HepG2 (cell line): ENCODE measurements around the gene ZFYVE21. TPM values are rescaled to one million over a fixed set of nuclear protein-coding genes. Genes with fewer than 3 reads are reported as not detected.

ENCODE experiments used
- ATAC-seq: fragments of 200-7000 bp; cut with Tn5 transposase; 3 replicates; pipeline ENCODE4 v1.9.1; 2020; ENCODE audit warnings: mild to moderate bottlenecking, moderate library complexity
- BruUV-seq: library from RNA; stranded (reverse); fragments of 400-500 nt; replicated peaks from 2 replicates; lab custom pipeline; 2021; lab: Mats Ljungman, UMichigan
- CTCF ChIA-PET: fragments of 300-600 bp; formaldehyde crosslinking; extraction: SDS; loops from one replicate; lab custom pipeline; 2021; ENCODE audit warnings: low total read pairs, inconsistent platforms, low intra/inter-chr PET ratio; lab: Yijun Ruan, JAX
- POLR2A ChIA-PET: fragments of 350-600 bp; sonication (Branson Sonifier 250); formaldehyde crosslinking; loops from one replicate; lab custom pipeline; 2020; ENCODE audit warnings: antibody characterized with exemption, inconsistent platforms; lab: Yijun Ruan, JAX
- DNase-seq: peaks from one replicate; pipeline ENCODE4 v3.0.0-alpha.2; 2015; ENCODE audit warnings: low spot score
- FAIRE-seq: peaks from 3 replicates; lab custom pipeline; 2011; peaks lifted over from hg19 to GRCh38; lab: Jason Lieb, UNC
- H2AFZ ChIP-seq: one replicate; pipeline ENCODE4 v1.6.1; 2011; ENCODE audit warnings: low read length, inconsistent platforms
- H3K27ac ChIP-seq: fragments of 300-600 bp; 3 replicates; pipeline ENCODE4 v1.8.0; 2011; ENCODE audit warnings: mixed run types, mild to moderate bottlenecking, mixed read lengths, low read length, inconsistent platforms; ENCODE audit not compliant: insufficient read depth; ENCODE audit errors: extremely low read length
- H3K27me3 ChIP-seq, 2 experiments: fragments of 200-600 bp in 1 of 2; 2 replicates in 1 of 2; 3 replicates in 1 of 2; pipeline versions ENCODE4 v1.6.0 to v1.8.0; 2011; ENCODE audit warnings: low read length in 2 of 2, mild to moderate bottlenecking in 2 of 2, moderate library complexity in 2 of 2, inconsistent platforms in 1 of 2; ENCODE audit not compliant: insufficient read depth in 2 of 2, control insufficient read depth in 1 of 2
- H3K36me3 ChIP-seq, 2 experiments: fragments of 200-600 bp in 1 of 2; replicated peaks in 1 of 2; 2 replicates in 1 of 2; 3 replicates in 1 of 2; pipeline versions ENCODE4 v1.5.1 to v1.8.0; 2011; ENCODE audit warnings: low read length in 2 of 2, inconsistent platforms in 1 of 2; ENCODE audit not compliant: insufficient read depth in 2 of 2, control insufficient read depth in 1 of 2
- H3K4me1 ChIP-seq: 2 replicates; pipeline ENCODE4 v1.5.1; 2012; ENCODE audit warnings: low read length, inconsistent platforms; ENCODE audit not compliant: insufficient read depth
- H3K4me2 ChIP-seq: 2 replicates; pipeline ENCODE4 v1.6.0; 2011; ENCODE audit warnings: low read depth, low read length, inconsistent platforms
- H3K4me3 ChIP-seq, 3 experiments: fragments of 200-600 bp in 1 of 3; sonication (generic), shearing (Covaris generic) in 1 of 3; replicated peaks in 1 of 3; 2 replicates each; pipeline ENCODE4 v1.5.1; 2011 to 2016; ENCODE audit warnings: low read length in 3 of 3, inconsistent platforms in 2 of 3, low read depth in 2 of 3, mild to moderate bottlenecking in 2 of 3, control low read depth in 1 of 3, mixed read lengths in 1 of 3; ENCODE audit not compliant: insufficient read depth in 1 of 3
- H3K79me2 ChIP-seq: one replicate; pipeline ENCODE4 v1.6.1; 2011; ENCODE audit warnings: low read length, inconsistent platforms; ENCODE audit not compliant: insufficient read depth
- H3K9ac ChIP-seq: 2 replicates; pipeline ENCODE4 v1.6.0; 2011; ENCODE audit warnings: mild to moderate bottlenecking, low read depth, low read length, inconsistent platforms; ENCODE audit not compliant: insufficient read depth
- H3K9me3 ChIP-seq: 2 replicates; pipeline ENCODE4 v1.5.1; 2012; ENCODE audit warnings: mild to moderate bottlenecking, low read length
- H4K20me1 ChIP-seq: 2 replicates; pipeline ENCODE4 v1.6.0; 2011; ENCODE audit warnings: inconsistent platforms, mild to moderate bottlenecking, low read length, moderate library complexity; ENCODE audit not compliant: insufficient read depth
- AGO2 ChIP-seq: fragments of 200-400 bp; formaldehyde crosslinking; optimal IDR thresholded peaks from 2 replicates; pipeline ENCODE3; 2017; ENCODE audit warnings: mild to moderate bottlenecking, low read depth, low read length, moderate library complexity
- HOXD1 ChIP-seq: sonication (generic); formaldehyde crosslinking; IDR thresholded peaks from 2 replicates; pipeline ENCODE4 v1.5.0; 2020; ENCODE audit warnings: missing genetic modification reagents
- IKZF5 ChIP-seq: IDR thresholded peaks from 2 replicates; pipeline ENCODE4 v1.6.1; 2018; ENCODE audit warnings: missing genetic modification reagents, mild to moderate bottlenecking, missing compliant biosample characterization
- KDM4B ChIP-seq: sonication (generic); formaldehyde crosslinking; IDR thresholded peaks from 2 replicates; pipeline ENCODE4 v1.4.0; 2020; ENCODE audit warnings: missing genetic modification reagents
- NCOA2 ChIP-seq: sonication (generic); formaldehyde crosslinking; IDR thresholded peaks from 2 replicates; pipeline ENCODE4 v1.8.0; 2022; ENCODE audit warnings: inconsistent platforms
- NFE2L1 ChIP-seq: sonication (generic); formaldehyde crosslinking; IDR thresholded peaks from 2 replicates; pipeline ENCODE4 v1.4.0; 2020; ENCODE audit warnings: missing genetic modification reagents, mild to moderate bottlenecking, borderline replicate concordance
- PAWR ChIP-seq: sonication (generic); formaldehyde crosslinking; IDR thresholded peaks from 2 replicates; pipeline ENCODE4 v1.4.0; 2020; ENCODE audit warnings: missing genetic modification reagents, mild to moderate bottlenecking, borderline replicate concordance
- RBFOX2 ChIP-seq: fragments of 200-400 bp; formaldehyde crosslinking; IDR thresholded peaks from 2 replicates; pipeline ENCODE4 v1.6.1; 2017; ENCODE audit warnings: low read depth, mild to moderate bottlenecking, low read length
- TBL1XR1 ChIP-seq: fragments of 150-350 bp; IDR thresholded peaks from 2 replicates; pipeline ENCODE4 v1.6.1; 2014; ENCODE audit warnings: borderline replicate concordance, low read length; ENCODE audit not compliant: partially characterized antibody
- ZBTB4 ChIP-seq: sonication (generic); formaldehyde crosslinking; IDR thresholded peaks from 2 replicates; pipeline ENCODE4 v1.4.0; 2020; ENCODE audit warnings: missing genetic modification reagents, mild to moderate bottlenecking, borderline replicate concordance
- ZNF678 ChIP-seq: sonication (generic); formaldehyde crosslinking; IDR thresholded peaks from 2 replicates; pipeline ENCODE4 v1.4.0; 2020; ENCODE audit warnings: mild to moderate bottlenecking, missing genetic modification reagents
- WGBS: methylation state at CpG from one replicate; pipeline ENCODE4 v1.1.6; 2017; ENCODE audit warnings: low lambda C conversion rate; 5-methylcytosine and 5-hydroxymethylcytosine counted together
- in situ Hi-C: cut with HindIII; loops from 2 replicates; pipeline ENCODE4 v1.10.0; 2017; ENCODE audit warnings: low pct_unique_long_range_greater_than_20kb; ENCODE audit not compliant: extremely low pct_ligation_motif_present
- intact Hi-C: fragments of 100-400 bp; cut with micrococcal nuclease; formaldehyde crosslinking; loops from one replicate; pipeline ENCODE4 v1.10.0; 2022; ENCODE audit not compliant: unreplicated experiment
- polyA plus RNA-seq, 8 experiments: library from polyadenylated mRNA; depleted of rRNA in 3 of 8; stranded (reverse) in 7 of 8; unstranded in 1 of 8; fragments of >200 nt; fragmentation: Illumina TruSeq in 4 of 8; extraction: Trizol in 4 of 8; gene quantifications; 2 replicates each; pipeline versions ENCODE4 v1.2.1 to v1.2.3, GENCODE V29; 2011 to 2016; ENCODE audit warnings: low read depth in 4 of 8, missing spikeins in 1 of 8, mixed read lengths in 1 of 8; ENCODE audit not compliant: insufficient read depth in 1 of 8
- total RNA-seq, 5 experiments: library from RNA; depleted of rRNA; stranded (reverse); fragments of >200 nt; fragmentation: Illumina TruSeq; extraction: Trizol; gene quantifications; 2 replicates each; pipeline ENCODE4 v1.2.3, GENCODE V29; 2016; ENCODE audit warnings: low read depth in 1 of 5

The ZFYVE21 gene
- total and polyA plus RNA-seq, 2 of the 13 experiments (the other 11 are each of a cell fraction or from before 2014, with no cell fraction given): 34.3 to 34.4 TPM

GRCh38 chr14:103706551-103707328, 8.9 kb upstream of the ZFYVE21 start:
- ChIA-PET POLR2A (no interaction called here), CTCF (no interaction called here)
- Histone ChIP-seq H3K9ac (no peak overlapping the region), H3K4me1 (no peaks in the 10 kb centered on the region), H3K4me3 (no peak overlapping the region), H3K36me3 (peaks cover 7 to 42% of the 10 kb centered on the region in 2 experiments; a peak in 3 of 5 replicates)
- ATAC-seq: peak; percentile 5; the same call in 2 of the 3 replicates
- WGBS: 99% methylated on average over 15 of the region's 41 CpGs
- in situ Hi-C loops: no loop called here
- FAIRE-seq: no peak
- no TSS peak for BruUV-seq
- no peak for DNase-seq
- TF ChIP-seq HOXD1 (CRISPR knock-in tag) (no peak), TBL1XR1 (no peak), NCOA2 (CRISPR knock-in tag) (no peak), ZNF678 (CRISPR knock-in tag) (no peak), ZBTB4 (CRISPR knock-in tag) (no peak), NFE2L1 (CRISPR knock-in tag) (no peak), RBFOX2 (0 out of 2 replicates have a peak, but pooled peaks have one; percentile 23), IKZF5 (no peak), KDM4B (CRISPR knock-in tag) (no peak), AGO2 (peak; percentile 81), PAWR (CRISPR knock-in tag) (no peak)
- TF ChIP-seq, all 625 proteins: peak for 2
- Histone ChIP-seq H3K9me3 (no peaks in the 10 kb centered on the region), H3K27me3 (no peaks in the 10 kb centered on the region; a peak in 1 of 5 replicates), H4K20me1 (no peaks in the 10 kb centered on the region), H3K4me2 (no peak overlapping the region), H3K27ac (no peak overlapping the region), H3K79me2 (no peaks in the 10 kb centered on the region), H2AFZ (no peak overlapping the region)
- intact Hi-C loops: no loop called here
